ENCODE results near the gene MPP4.
"Not testable (repeated sequence)": the region's sequence is repeated elsewhere in the genome, so short reads cannot be mapped to it uniquely, and the experiment has no call there.

MPP4 gene

DNA sequence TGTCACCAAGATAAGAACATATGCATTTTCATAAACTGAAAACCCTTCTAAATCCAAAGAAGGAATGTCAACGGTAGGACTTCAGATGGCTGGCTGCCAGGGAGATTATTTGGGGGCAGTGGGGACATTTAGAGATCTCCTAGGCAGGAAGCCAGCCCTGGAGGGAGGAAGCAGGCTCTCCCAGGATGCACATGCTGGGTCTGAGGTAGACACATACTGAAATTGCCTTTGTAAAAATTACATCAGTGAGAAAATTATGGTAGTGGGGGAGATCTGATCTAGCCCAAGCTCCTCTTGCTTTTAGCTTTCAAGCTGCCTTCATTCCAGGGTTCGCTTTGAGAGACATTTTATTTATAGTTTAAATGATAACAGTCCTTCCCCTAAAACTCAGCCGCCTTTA, 24.1 kb downstream of the MPP4 start:
- no peak for FAIRE-seq
- DNase-seq (ENCODE audit: extremely low spot score, insufficient read length, low read depth), result no peak

DNA sequence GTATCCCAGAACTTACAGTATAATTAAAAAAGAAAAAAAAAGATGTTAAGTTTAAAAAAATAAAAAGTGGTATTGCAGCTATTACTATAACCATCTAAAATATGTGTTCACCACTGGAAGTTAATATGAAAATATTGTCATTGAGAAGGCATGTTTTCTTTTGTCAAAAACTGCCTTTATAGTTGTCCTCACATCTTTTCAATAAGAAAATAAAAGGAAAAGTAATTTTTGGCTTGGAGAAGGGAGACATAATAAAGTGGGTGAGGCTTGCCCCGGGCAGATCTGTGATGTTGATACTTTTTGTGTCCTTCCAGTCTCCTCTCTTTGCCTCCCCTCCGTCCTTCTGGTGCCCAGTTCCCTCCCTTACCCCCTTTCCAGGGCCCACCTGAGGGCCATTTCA, 24.9 kb downstream of the MPP4 start:
- FAIRE-seq (no peak), DNase-seq (ENCODE audit: extremely low spot score, insufficient read length, low read depth) (no peak)

DNA sequence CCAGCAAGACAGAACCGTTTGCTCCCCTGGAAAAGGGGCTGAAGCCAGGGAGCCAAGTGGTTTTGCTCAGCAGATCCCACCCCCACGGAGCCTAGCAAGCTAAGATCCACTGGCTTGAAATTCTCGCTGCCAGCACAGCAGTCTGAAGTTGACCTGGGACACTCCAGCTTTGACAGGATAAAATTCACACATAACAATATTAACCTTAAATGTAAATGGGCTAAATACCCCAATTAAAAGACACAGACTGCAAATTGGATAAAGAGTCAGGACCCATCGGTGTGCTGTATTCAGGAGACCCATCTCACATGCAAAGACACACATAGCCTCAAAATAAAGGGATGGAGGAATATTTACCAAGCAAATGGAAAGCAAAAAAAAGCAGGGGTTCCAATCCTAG, 27.2 kb downstream of the MPP4 start:
- DNase-seq (ENCODE audit: extremely low spot score, insufficient read length, low read depth); FAIRE-seq: not testable (repeated sequence)

DNA sequence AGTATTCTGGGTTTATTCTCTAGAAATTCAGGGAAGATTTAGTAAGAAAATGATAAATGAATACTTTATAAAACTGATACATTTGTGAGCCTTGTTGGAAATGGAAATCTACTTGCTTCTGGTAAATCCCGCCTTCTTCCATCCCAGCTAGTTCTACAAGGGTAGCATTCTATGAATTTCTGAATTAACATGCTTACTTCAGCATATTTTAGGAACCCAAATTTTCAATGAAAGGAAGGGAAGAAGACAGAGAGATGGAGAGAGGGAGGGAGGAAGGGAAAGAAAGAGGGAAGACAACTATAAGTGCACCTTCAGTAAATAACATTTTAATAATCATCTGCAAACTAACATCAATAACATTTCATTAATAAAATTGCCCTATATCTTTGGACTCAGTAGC, 28.6 kb downstream of the MPP4 start:
- DNase-seq (ENCODE audit: extremely low spot score, insufficient read length, low read depth), result no peak
- FAIRE-seq, result no peak

DNA sequence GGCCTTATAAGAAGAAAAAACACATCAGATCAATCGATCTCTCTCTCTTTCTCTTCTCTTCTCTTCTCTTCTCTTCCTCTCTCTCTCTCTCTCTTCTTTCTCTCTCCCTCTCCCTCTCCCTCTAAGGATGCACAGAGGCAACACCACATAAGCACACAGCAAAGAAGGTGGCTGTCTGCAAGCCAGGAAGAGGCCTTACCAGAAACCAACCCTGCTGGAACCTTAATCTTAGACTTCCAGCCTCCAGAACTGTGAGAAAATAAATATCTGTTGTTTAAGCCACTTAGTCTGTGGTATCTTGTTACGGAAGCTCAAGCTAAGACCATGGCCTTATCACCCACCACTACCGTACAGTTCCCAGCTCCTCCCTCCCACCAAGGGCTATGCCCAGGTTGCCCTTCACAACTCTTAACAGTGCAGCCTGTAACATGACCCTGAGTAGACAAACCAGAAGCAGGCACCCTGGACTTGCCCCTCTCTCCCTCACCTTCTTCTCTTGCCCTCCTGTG, 30.0 kb downstream of the MPP4 start:
- no peak for FAIRE-seq

DNA sequence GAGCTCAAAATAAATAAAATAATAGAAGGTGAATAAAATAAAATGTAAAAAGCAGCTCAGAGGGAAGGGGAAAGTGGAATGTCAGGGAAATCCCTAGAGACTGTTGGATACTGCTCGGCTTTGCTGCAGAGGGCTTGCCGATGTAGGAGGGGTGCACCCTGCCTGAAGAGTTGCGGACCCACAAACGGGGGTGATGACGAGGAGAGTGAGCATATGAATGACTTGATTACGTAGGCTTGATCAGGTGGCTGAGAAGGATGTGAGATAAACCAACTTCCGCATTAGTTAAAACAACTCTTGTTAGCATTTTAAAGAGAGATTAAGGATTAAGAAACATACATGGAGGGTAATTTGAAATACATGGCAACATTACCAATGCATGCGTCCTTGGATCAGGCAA, 34.1 kb downstream of the MPP4 start:
- FAIRE-seq, result no peak

More for the DNA sequence above, 30.0 kb downstream of the MPP4 start:
- DNase-seq (ENCODE audit: extremely low spot score, insufficient read length, low read depth), result no peak

DNA sequence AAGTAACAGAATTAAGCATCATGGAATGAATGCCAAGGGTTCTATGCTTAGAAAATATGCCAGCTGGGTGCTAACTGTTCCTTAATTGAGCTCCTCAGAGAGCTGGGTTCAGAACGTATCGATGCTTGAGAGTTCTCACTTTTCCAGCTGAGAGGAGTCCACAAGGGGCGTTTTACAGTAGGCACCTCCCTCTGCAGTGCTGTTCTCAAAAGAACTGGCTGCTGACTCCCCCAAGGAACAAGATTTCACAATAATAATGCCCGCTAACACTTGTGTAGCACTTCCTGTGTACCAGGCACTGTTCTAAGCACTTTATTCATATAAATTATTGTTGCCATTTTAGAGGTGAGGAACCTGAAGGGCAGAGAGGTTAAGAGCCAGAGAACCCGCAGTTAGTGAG, 37.1 kb downstream of the MPP4 start:
- DNase-seq (ENCODE audit: extremely low spot score, insufficient read length, low read depth) (no peak), FAIRE-seq (no peak)

More for the DNA sequence above, 34.1 kb downstream of the MPP4 start:
- DNase-seq (ENCODE audit: extremely low spot score, insufficient read length, low read depth), result no peak

DNA sequence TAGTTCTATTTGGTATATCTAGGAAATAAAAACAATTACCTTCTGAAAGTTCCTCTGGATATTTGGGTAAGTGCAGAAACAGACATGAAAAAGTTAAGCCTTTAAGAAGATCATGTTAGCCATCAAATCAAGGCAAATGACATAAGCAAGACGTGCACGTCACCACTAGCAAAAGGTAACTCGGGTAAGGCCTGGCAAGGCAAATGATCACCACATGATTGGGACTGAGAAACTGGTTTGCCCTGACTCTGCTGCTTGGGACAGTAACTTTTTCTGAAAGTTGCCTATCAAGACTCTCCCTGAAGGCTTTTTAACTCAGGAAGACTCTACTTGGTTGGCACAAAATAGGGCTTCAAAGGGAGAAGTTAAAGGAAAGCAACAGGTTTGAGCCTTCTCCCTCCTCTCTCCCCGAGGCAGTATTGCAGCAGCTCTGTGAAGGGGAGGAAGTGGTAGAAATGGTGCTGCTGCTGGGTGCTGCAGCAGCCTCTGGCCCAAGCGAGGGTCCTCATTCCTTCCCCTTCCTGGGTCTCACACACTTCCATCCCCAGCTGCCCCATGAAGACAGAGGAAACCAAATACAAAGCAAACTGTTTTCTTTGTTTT, 38.0 kb downstream of the MPP4 start:
- DNase-seq (ENCODE audit: extremely low spot score, insufficient read length, low read depth) (no peak), FAIRE-seq (no peak)

DNA sequence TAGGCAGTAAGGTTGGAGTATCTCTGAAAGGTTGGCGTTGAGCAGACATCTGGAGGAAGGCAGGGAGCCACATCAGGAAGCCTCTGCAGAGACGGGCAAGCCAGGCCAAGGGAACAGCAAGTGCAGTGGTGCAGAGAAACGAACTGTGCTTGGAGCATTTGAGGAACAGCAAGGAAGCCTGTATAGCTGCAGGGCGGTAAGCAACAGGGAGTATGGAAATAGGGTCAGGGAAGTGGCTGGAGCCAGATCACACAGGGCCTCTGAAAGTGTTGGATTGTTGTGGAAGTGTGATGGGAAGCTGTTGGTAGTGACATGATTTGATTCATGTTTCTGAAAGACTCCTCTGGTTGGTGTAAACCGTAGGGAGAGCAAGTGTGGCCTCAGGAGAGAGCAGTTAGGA, 41.7 kb downstream of the MPP4 start:
- no peak for FAIRE-seq
- no peak for DNase-seq (ENCODE audit: extremely low spot score, insufficient read length, low read depth)

DNA sequence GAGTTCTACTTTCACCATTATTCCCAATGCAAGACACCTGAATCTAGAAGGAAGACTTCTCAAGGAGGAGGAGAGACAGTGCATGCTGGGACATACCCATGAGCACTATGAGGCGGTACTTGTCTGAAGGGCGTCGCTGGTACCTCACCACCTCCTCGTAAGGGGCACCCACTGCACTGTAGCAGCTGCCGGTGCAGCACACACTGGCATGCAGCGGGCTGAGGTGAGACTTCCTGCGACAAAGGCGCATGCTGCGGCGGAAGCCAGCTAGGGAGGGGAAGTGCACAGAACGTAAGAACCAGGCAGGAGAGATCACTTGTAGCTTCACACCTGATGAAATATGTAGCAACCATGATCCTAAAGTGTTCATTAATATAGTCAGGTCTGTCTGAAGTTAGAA, 42.3 kb downstream of the MPP4 start:
- DNase-seq (ENCODE audit: extremely low spot score, insufficient read length, low read depth) (no peak), FAIRE-seq (no peak)

DNA sequence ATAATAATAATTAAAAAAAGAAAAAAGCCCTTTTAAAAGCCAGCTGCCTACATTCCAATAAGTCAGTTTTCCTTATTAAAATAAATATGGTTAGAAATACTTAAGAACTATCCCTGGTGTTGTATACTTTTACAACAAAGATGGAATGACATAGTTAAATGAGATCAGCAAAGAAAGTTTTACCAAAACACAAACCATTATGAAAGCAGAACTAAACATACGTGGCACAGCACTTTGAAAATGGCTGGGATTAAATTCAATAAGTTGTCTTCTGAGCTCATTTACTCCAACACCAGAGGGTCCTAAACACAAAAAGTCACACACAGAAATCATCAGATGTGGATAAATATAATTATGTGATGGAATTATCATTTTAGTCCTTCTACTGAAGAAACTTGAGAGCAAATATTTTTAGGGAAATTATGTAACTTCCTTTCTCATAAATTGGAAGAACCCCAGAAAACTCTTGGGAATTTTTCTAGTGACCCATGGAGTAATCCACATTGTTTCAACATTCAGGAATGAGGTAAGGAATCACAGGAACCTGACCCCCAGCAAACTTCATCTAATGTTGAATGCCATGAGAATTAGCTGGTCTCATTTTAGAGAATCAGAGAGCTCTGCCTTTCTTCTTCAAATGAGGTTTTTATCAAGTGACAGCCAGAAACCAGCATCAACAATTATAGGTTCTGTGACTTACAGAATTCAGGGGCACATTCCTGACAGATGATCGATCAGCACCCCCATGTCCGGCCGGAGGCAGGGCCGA, 43.6 kb downstream of the MPP4 start:
- FAIRE-seq, result no peak

DNA sequence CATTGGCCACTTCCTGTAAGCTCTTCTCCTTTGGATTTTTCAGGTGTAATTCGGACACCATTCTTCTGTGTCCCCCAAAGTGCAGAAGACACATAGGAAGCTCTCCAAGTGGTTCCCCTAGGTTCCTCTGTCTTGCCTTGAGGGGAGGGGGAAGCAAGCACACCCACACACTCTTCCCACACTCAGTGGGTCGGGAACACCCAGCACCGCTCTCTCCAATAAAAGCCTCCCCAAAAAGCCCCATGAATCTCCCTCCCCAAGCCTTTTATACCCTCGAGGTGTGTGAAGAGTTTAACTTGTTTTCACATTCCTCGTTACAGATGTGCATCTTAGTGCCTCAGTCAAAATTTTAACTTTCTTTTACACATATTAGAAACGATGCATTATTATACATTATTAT, 45.2 kb downstream of the MPP4 start:
- DNase-seq (ENCODE audit: extremely low spot score, insufficient read length, low read depth) (no peak), FAIRE-seq (no peak)

More for the DNA sequence above, 43.6 kb downstream of the MPP4 start:
- DNase-seq (ENCODE audit: extremely low spot score, insufficient read length, low read depth), result no peak

DNA sequence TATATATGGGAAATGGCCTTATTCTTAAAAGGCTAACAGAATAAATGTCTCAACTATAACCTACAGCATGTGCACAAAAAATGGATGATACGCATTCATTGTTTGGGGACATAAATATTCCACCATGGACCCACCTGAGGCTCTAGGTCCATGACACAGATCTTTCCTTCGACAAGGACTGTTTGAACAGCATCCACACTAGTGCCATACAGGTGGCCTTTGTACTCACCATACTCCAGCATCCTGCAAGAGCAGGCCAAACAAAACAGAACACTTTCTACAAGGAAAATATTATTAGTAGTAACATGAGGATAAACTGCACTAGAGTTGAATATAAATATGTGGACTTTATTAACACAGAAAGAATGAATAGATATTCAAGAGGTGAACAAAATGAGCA, 49.0 kb downstream of the MPP4 start:
- no peak for FAIRE-seq

DNA sequence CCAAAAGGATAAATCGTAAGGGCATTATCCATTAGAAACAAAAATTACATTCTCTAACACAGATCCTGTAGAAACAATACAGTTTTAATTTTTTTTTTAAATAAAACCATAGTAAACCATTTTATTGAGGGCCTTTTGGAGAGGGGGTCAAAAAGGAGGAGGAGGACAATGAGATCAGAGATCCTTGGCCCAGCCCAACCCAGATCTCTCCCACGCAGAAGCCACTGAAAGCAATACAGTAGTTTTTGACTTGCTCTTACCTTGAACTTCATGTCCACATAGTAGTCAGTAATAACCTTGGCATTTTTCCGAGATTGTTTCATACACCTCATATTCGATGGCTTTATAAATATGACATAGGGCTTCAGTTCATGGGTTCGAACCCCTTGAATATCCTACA, 51.0 kb downstream of the MPP4 start:
- no peak for DNase-seq (ENCODE audit: extremely low spot score, insufficient read length, low read depth)
- FAIRE-seq, result no peak

More for the DNA sequence above, 49.0 kb downstream of the MPP4 start:
- no peak for DNase-seq (ENCODE audit: extremely low spot score, insufficient read length, low read depth)

DNA sequence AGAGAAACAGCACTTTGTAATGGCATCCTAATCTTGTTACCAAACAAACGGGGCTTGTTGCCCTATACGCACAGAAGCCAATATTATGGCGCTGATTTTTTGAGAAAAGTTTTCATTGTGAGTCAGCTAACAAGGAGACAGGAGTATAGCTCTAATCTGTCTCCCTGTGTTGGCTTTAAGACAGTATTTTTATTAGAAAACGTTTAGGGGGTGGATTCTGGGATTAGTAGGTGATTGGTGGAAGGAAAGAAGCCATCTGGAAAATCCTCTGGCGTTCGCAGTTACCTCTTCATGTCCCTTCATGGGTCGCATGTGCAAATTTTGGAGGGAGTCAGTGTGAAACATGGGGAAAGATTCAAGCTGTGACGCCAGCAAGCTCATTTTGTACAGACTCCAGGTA, 54.4 kb downstream of the MPP4 start:
- DNase-seq (ENCODE audit: extremely low spot score, insufficient read length, low read depth) (no peak), FAIRE-seq (no peak)

DNA sequence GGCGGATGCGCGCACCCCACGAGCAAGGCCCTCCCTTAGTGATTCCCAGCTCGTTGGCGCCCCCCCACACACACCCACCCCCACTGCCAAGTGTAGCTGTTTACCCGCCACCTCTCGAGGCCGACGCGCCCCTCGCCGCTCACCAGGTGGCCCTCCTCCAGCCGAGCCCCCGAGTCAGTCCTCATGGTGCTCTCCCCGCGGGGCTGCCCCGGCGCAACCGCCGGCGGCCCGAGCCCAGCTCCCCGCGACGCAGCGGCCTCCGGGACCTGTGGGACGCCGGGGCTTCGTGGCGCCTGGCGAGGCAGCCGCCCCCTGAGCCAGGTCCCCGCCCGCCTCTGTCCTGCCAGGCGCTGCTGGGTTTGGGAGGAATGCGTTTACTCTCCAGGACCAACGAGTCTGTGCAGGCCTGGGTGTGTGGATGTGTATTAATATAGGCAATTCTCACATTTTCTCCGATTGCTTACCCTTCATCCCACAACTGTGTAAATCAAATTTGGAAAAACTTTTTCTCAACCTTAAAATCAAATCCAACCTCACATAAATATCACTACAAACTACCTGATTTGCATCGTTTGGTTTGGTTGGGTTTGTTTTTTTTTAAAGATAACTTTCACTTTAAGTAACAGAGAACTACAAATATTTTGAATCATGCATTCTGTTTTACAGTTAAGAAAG, 55.1 kb downstream of the MPP4 start, which contains the start of gene TMEM237:
Gene TMEM237, minus strand, starts transcription at position 288 of the 675 bp plus-strand sequence. Its CDS starts 103 bp downstream, at position 185.
- no peak for FAIRE-seq
- DNase-seq (ENCODE audit: extremely low spot score, insufficient read length, low read depth), result peak; percentile 11

DNA sequence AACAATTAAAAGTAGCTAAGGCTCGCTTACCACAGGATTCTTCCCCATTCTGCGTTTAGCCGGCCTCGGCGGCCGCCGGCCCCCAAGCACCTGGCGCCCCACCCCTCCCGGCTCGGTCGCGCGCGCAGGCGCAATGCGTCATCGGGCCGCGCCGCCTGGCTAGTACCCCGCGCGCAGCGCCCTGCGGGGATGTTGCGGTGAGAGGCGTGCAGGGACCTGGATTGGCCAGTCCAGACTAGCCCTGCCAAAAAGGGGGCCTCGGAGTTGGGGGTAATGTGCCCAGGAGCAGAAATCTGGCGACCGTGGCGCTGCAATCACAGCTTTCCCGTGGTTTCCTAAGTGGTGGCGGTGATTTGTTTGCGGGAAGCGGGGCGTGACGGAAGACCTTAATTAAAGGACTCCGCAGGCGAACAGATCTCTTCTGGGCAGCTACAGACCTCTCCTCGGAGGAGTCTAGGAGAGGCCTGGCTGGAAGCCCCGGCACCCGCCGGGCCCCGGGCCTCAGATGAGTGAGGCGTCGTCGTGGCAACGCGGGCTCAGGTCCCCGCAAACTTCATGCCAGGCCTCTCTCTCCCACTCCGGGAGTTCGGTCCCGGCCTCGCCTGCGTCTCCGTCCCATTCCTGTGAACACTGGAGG, 55.7 kb downstream of the MPP4 start:
- FAIRE-seq (peak; percentile 86), DNase-seq (ENCODE audit: extremely low spot score, insufficient read length, low read depth) (peak; percentile 86)

DNA sequence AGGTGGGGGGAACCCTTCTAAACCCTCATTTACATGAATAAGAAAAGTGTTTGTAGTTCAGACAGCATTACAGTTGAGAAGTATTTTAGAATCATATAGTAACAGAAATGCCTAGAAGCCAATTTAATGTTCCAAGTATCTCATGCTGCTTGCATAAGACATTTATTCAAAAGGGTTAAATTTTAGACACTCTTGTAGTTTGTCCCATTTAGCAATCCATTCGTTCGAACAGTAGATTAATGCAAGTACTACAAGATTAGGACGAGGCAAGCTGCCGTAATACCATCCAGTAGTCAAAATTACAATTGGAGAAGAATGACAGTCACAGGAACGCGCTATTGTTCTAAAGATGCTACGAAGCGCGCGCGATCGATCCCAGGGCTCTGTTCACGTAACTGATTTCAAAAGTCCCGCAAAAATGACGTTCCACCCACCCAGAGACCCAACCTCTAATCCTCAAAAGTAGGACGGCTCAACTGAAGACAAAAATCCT, 56.3 kb downstream of the MPP4 start:
- DNase-seq (ENCODE audit: extremely low spot score, insufficient read length, low read depth), result no peak
- no peak for FAIRE-seq

DNA sequence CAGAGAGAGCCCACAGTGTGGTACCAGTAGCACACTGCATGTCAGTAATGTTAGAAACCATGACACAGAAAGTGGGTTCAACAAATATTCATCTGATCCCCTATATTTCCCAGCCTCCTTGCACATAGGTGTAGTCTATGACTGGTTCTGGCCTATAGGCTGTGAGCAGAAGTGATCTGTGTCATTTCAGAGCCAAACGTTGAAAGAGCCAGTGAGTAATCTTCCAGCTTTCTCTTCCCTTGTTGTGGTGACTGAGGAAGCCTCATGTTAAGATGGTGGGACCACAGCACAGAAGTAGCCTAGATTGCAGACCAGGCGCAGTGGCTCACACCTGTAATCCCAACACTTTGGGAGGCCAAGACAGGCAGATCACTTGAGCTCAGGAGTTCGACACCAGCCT, 59.2 kb downstream of the MPP4 start:
- FAIRE-seq (no peak), DNase-seq (ENCODE audit: extremely low spot score, insufficient read length, low read depth) (no peak)

DNA sequence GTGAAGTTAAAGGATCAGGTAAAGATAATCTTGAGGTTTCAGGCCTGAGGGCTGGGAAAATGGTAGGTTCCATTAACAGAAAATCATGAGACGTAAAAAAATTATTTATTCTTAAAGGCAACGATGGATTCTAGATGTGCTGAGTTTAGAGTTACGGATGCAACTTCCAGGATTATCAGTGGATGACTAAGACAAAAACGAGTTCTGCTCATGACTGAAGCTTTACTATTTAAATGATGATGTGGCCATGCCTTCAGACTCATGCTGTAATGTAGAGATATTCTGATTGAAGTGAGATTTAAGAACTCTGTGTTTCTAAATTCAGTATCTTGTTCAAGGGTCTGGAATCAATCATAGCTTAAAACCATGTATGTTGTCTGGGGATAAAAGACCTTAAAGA, 60.1 kb downstream of the MPP4 start:
- no peak for FAIRE-seq

More for the DNA sequence above, 60.1 kb downstream of the MPP4 start:
- DNase-seq (ENCODE audit: extremely low spot score, insufficient read length, low read depth), result no peak

Measured in GM18507 (cell line).